ENCODE data around the gene SFN. TPM values are rescaled to one million over a fixed set of nuclear protein-coding genes. Genes with fewer than 3 reads are reported as not detected.

The SFN gene
- total RNA-seq, 1 experiment from 2014 or later = 1.0 TPM

DNA sequence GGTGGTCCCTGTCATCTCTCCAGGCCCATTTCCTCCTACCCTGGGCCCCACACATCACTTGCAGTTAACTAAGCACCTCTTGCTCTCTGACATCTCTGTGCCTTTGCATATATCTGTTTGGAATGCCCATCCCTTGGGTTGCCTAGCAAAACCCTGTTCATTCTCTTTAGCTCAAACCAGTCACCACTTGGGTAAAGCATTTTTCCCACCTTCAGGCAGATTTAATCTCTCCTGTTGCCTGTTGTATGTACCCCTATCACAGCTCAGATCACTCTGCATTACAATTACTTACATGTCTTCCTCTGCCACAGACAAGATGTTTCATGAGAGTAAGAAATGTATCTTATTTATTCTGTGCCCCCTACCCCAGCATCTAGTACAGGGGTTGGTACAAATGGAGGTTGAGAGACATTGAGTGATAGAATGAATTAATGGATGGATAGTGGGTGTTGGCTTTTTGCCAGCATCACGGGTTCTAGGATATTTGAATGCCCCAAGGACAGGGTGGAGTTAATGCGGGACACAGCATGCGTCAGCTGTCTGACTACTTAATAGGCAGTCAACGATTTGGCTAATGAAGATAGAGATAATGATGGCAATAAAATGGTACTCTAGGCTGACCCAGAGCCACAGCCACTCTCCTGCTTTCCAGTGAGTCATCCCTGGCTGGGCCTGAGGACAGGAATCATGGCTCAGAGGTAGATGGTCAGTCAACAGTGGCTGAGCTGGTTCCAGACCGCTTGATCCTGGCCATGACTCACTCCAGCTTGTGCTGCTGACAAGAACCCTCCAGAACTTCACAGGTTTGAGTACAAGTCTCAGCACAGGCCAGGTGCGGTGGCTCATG, 44.3 kb downstream of the SFN start:
- Histone ChIP-seq H3K27me3 (ENCODE audit: low read length) (no peaks in the 10 kb centered on the region), H4K20me1 (ENCODE audit: insufficient read depth, low read depth, low read length) (no peaks in the 10 kb centered on the region), H3K79me2 (ENCODE audit: low read length) (no peaks in the 10 kb centered on the region), H3K9ac (ENCODE audit: low read length) (no peak overlapping the region), H3K27ac (ENCODE audit: low read length) (no peak overlapping the region), H3K36me3 (ENCODE audit: insufficient read depth, low read length) (no peaks in the 10 kb centered on the region), H3K4me1 (ENCODE audit: low read length) (no peaks in the 10 kb centered on the region), H3K4me3 (ENCODE audit: low read length) (no peak overlapping the region), H3K9me2 (replicated peaks; ENCODE audit: insufficient read depth, low read length) (no peaks in the 10 kb centered on the region), H2AFZ (ENCODE audit: low read length) (no peak overlapping the region), H3K4me2 (ENCODE audit: low read depth, low read length, poor library complexity, severe bottlenecking) (no peak overlapping the region), H3K9me3 (ENCODE audit: low read length) (no peaks in the 10 kb centered on the region)
- no peak for DNase-seq

DNA sequence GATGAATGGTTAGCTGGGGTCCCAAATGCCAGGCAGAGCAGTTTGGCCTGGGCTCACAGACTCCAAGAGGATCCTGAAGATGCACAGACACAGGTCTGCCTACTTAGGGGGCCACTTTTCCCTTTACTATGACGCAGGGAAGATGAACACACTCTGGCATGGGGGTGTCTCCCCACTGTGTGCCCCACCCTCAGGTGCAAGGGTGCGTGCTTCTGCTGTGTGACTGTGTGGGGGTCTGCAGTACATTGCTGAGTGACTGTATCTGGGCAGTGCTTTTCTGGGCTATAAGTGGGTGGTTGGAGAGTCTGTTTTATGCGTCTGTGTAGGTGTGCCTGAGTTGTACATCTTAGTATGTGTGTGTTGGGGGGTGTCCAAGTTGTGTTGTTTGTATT, 47.0 kb downstream of the SFN start:
- H3K9me3 ChIP-seq (ENCODE audit: low read length) = no peaks in the 10 kb centered on the region
- H3K79me2 ChIP-seq (ENCODE audit: low read length) = no peaks in the 10 kb centered on the region
- no peak overlapping the region for H2AFZ ChIP-seq (ENCODE audit: low read length)
- H3K9me2 ChIP-seq (replicated peaks; ENCODE audit: insufficient read depth, low read length) = no peaks in the 10 kb centered on the region
- H3K36me3 ChIP-seq (ENCODE audit: insufficient read depth, low read length) = no peaks in the 10 kb centered on the region
- H3K4me2 ChIP-seq (ENCODE audit: low read depth, low read length, poor library complexity, severe bottlenecking) = no peak overlapping the region
- DNase-seq = no peak
- H3K27ac ChIP-seq (ENCODE audit: low read length) = no peak overlapping the region
- no peak overlapping the region for H3K9ac ChIP-seq (ENCODE audit: low read length)
- no peaks in the 10 kb centered on the region; the same call in 1 of the 2 replicates for H3K4me1 ChIP-seq (ENCODE audit: low read length)
- no peaks in the 10 kb centered on the region for H3K27me3 ChIP-seq (ENCODE audit: low read length)
- H3K4me3 ChIP-seq (ENCODE audit: low read length) = no peak overlapping the region
- H4K20me1 ChIP-seq (ENCODE audit: insufficient read depth, low read depth, low read length) = no peaks in the 10 kb centered on the region

DNA sequence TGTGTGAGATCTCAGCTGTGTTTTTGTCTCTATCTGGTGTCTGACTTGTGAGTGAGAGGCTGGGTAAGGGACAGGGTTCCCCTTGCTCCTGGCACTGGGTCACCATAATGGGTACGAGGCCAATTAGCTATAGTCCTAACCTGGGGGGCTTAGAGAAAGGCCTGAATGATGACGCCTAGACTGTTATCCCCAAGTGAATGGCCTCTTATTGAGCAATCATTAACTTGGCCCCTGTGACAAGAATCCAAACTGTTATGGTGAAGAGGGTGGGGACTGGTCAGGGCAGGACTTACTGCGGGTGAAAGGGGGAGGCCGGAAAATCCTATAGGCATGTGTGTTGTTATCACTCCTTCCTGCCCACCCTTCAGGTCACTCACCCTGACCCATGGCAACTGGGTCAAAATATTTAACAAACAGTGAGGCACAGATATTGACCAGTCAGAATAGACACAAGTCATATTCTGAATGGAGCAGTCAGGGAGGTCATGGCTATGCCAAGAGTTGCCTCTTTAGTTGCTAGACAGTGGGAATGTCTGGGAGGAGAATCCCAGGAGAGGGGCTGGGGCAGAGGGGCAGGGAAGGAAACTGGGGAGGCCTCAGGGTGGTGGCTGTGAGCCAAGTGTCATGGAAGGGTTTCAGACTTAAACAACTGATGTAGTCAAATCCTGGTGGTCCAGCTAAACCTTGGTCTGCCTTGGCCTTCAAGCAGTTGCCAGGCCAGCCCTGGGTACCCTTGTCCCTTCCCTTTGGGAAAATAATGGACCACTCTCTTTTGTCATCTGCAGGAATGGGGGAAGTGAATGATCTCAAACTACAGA, 47.6 kb downstream of the SFN start:
- Histone ChIP-seq H4K20me1 (ENCODE audit: insufficient read depth, low read depth, low read length) (no peaks in the 10 kb centered on the region), H3K4me1 (ENCODE audit: low read length) (no peaks in the 10 kb centered on the region; the same call in 1 of the 2 replicates), H3K27me3 (ENCODE audit: low read length) (no peaks in the 10 kb centered on the region), H3K79me2 (ENCODE audit: low read length) (no peaks in the 10 kb centered on the region), H3K9me3 (ENCODE audit: low read length) (no peaks in the 10 kb centered on the region), H3K9me2 (replicated peaks; ENCODE audit: insufficient read depth, low read length) (no peaks in the 10 kb centered on the region), H3K4me2 (ENCODE audit: low read depth, low read length, poor library complexity, severe bottlenecking) (no peak overlapping the region), H2AFZ (ENCODE audit: low read length) (no peak overlapping the region), H3K9ac (ENCODE audit: low read length) (no peak overlapping the region), H3K36me3 (ENCODE audit: insufficient read depth, low read length) (no peaks in the 10 kb centered on the region), H3K4me3 (ENCODE audit: low read length) (no peak overlapping the region), H3K27ac (ENCODE audit: low read length) (no peak overlapping the region)
- no peak for DNase-seq

DNA sequence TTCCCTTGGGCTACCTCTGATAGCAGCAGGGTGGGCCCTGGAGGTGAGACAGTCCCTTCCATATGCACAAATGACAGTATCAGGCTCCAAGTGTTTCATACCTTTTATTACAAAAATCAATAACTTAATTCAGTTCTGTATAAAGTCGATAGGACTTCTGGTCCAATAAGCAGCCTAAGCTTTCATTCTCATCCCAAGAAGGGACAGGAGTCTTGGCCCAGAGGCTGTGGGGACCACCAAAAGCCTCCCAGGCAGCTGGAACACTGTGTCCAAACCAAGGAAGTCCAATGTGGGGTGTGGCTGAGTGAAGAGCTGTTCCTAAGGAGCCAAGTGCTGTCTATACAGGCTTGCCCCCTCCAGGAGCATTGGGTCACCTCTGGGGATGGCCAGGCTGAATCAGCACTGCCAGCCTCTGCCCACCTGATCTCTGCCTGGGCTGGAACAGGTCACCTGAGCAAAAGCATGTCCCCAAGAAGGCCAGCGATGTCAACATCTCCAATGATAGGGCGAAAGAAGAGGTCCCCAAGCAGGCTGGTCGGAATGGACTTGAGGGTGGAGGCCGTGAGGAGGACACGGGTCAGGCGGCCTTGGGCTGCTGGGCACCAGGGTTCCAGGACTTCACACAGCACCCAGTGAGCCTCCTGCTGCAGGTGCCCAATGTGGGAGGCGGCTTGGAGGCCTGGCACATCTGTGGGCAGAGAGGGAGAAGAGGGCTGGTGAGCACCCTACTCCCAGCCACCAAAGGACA, 48.6 kb downstream of the SFN start:
- no peaks in the 10 kb centered on the region for H3K36me3 ChIP-seq (ENCODE audit: insufficient read depth, low read length)
- no peaks in the 10 kb centered on the region; the same call in 1 of the 2 replicates for H3K4me1 ChIP-seq (ENCODE audit: low read length)
- H3K4me2 ChIP-seq (ENCODE audit: low read depth, low read length, poor library complexity, severe bottlenecking) = no peak overlapping the region
- H3K79me2 ChIP-seq (ENCODE audit: low read length) = no peaks in the 10 kb centered on the region
- no peak overlapping the region for H3K4me3 ChIP-seq (ENCODE audit: low read length)
- no peak overlapping the region for H3K27ac ChIP-seq (ENCODE audit: low read length)
- no peaks in the 10 kb centered on the region for H3K27me3 ChIP-seq (ENCODE audit: low read length)
- H3K9ac ChIP-seq (ENCODE audit: low read length) = no peak overlapping the region
- H3K9me3 ChIP-seq (ENCODE audit: low read length) = no peaks in the 10 kb centered on the region
- no peaks in the 10 kb centered on the region for H4K20me1 ChIP-seq (ENCODE audit: insufficient read depth, low read depth, low read length)
- no peak overlapping the region for H2AFZ ChIP-seq (ENCODE audit: low read length)
- DNase-seq = no peak
- H3K9me2 ChIP-seq (replicated peaks; ENCODE audit: insufficient read depth, low read length) = no peaks in the 10 kb centered on the region

DNA sequence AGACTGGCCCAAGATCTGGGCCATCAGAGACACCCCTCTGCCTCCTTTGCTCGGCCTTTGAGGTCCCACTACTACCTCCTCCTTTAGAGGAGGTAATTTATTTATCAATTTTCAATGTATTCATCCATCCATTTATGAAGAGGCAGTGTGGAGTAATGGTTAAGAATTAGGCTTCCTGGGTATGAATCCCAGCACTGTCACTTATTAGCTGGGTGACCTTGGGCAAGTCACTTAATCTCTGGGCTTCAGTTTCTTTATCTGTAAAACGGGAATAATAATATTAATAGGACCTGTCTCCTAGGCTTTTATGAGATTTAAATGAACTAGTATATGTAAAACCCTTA, 49.2 kb downstream of the SFN start:
- no peaks in the 10 kb centered on the region for H3K36me3 ChIP-seq (ENCODE audit: insufficient read depth, low read length)
- H3K4me3 ChIP-seq (ENCODE audit: low read length) = no peak overlapping the region
- no peaks in the 10 kb centered on the region for H3K27me3 ChIP-seq (ENCODE audit: low read length)
- no peaks in the 10 kb centered on the region for H4K20me1 ChIP-seq (ENCODE audit: insufficient read depth, low read depth, low read length)
- H3K4me1 ChIP-seq (ENCODE audit: low read length) = no peaks in the 10 kb centered on the region; the same call in 1 of the 2 replicates
- no peak overlapping the region for H3K9ac ChIP-seq (ENCODE audit: low read length)
- no peak overlapping the region for H3K4me2 ChIP-seq (ENCODE audit: low read depth, low read length, poor library complexity, severe bottlenecking)
- H2AFZ ChIP-seq (ENCODE audit: low read length) = no peak overlapping the region
- H3K9me3 ChIP-seq (ENCODE audit: low read length) = no peaks in the 10 kb centered on the region
- no peak overlapping the region for H3K27ac ChIP-seq (ENCODE audit: low read length)
- no peak for DNase-seq
- no peaks in the 10 kb centered on the region for H3K79me2 ChIP-seq (ENCODE audit: low read length)
- H3K9me2 ChIP-seq (replicated peaks; ENCODE audit: insufficient read depth, low read length) = no peaks in the 10 kb centered on the region

DNA sequence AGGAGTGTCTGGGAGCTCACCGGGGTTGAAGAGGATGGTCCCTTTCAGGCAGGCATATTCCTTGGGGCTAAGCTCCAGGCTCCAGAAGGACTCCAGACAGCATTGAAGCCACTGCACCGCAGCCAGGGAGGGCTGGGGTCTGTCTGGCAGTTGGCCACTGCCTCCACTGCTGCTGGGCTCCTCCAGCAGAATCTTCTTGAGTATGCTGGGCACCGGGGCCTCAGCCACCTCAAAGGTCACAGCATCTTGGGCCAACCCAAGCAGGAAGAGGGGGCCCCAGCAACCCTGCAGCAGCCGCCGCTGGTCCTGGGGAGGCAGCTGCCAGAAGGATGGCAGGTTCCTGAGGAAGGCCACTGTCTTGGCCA, 50.4 kb downstream of the SFN start:
- no peak for DNase-seq
- H3K27ac ChIP-seq (ENCODE audit: low read length) = no peak overlapping the region
- H3K9me2 ChIP-seq (replicated peaks; ENCODE audit: insufficient read depth, low read length) = no peaks in the 10 kb centered on the region
- no peak overlapping the region for H3K9ac ChIP-seq (ENCODE audit: low read length)
- no peak overlapping the region for H3K4me3 ChIP-seq (ENCODE audit: low read length)
- no peaks in the 10 kb centered on the region for H3K27me3 ChIP-seq (ENCODE audit: low read length)
- no peaks in the 10 kb centered on the region for H3K36me3 ChIP-seq (ENCODE audit: insufficient read depth, low read length)
- H3K9me3 ChIP-seq (ENCODE audit: low read length) = no peaks in the 10 kb centered on the region
- H3K4me2 ChIP-seq (ENCODE audit: low read depth, low read length, poor library complexity, severe bottlenecking) = no peak overlapping the region
- no peaks in the 10 kb centered on the region for H3K79me2 ChIP-seq (ENCODE audit: low read length)
- no peaks in the 10 kb centered on the region; the same call in 1 of the 2 replicates for H3K4me1 ChIP-seq (ENCODE audit: low read length)
- no peaks in the 10 kb centered on the region for H4K20me1 ChIP-seq (ENCODE audit: insufficient read depth, low read depth, low read length)
- H2AFZ ChIP-seq (ENCODE audit: low read length) = no peak overlapping the region
